ENCODE results near the gene SEZ6L2. TPM values are rescaled to one million over a fixed set of nuclear protein-coding genes. Genes with fewer than 3 reads are reported as not detected.

SEZ6L2 gene
- total and polyA plus RNA-seq, 2 of the 13 experiments (the other 11 are each of a cell fraction or from before 2014, with no cell fraction given) = 14.9 to 16.9 TPM

- FAIRE-seq = no peak
- Histone ChIP-seq H4K20me1 (ENCODE audit: insufficient read depth, low read length) (no peaks in the 10 kb centered on the region), H2AFZ (ENCODE audit: low read length) (no peak overlapping the region), H3K9ac (ENCODE audit: insufficient read depth, low read depth, low read length) (no peak overlapping the region), H3K4me2 (ENCODE audit: low read depth, low read length) (no peak overlapping the region), H3K4me3 (replicated peaks in 1 of 3; ENCODE audit: insufficient read depth in 1 of 3, low read depth in 2 of 3, low read length in 3 of 3) (no peak overlapping the region), H3K27ac (ENCODE audit: extremely low read length, insufficient read depth, low read length) (no peak overlapping the region), H3K9me3 (ENCODE audit: low read length) (no peaks in the 10 kb centered on the region), H3K36me3 (replicated peaks in 1 of 2; ENCODE audit: control insufficient read depth in 1 of 2, insufficient read depth in 2 of 2, low read length in 2 of 2) (no peaks in the 10 kb centered on the region; a peak in 2 of 5 replicates), H3K79me2 (ENCODE audit: insufficient read depth, low read length) (no peaks in the 10 kb centered on the region), H3K27me3 (ENCODE audit: control insufficient read depth in 1 of 2, insufficient read depth in 2 of 2, low read length in 2 of 2) (no peaks in the 10 kb centered on the region), H3K4me1 (ENCODE audit: insufficient read depth, low read length) (peaks cover 19% of the 10 kb centered on the region)
- 94% methylated on average over 14 of the region's 15 CpGs for WGBS (ENCODE audit: low lambda C conversion rate)
- intact Hi-C loops (cut with micrococcal nuclease; ENCODE audit: unreplicated experiment) = no loop called here
- CTCF ChIA-PET (ENCODE audit: low intra/inter-chr PET ratio, low total read pairs) = no interaction called here
- POLR2A ChIA-PET = interaction anchor here (0.6 to 6.2 kb wide), 4 partner anchors 11 to 83 kb away, joined by 3 to 49 read pairs (median 6); partner anchors contain the start of genes ASPHD1, KCTD13, SEZ6L2 and TAOK2
- no TSS peak for BruUV-seq (replicated peaks)
- no peak for TF ChIP-seq ZBTB43 (CRISPR knock-in tag; conservative IDR thresholded peaks at IDR 0.05)
- 0 out of 2 replicates have a peak, but pooled peaks have one; percentile 6 for TF ChIP-seq ZNF263 (CRISPR knock-in tag; IDR thresholded peaks at IDR 0.05)
- no peak for TF ChIP-seq ZBTB44 (CRISPR knock-in tag; IDR thresholded peaks at IDR 0.05)
- no peak for TF ChIP-seq MLX (CRISPR knock-in tag; IDR thresholded peaks at IDR 0.05)
- TF ChIP-seq HNRNPUL1 (IDR thresholded peaks at IDR 0.05; ENCODE audit: low read depth, low read length) = no peak
- 0 out of 2 replicates have a peak, but pooled peaks have one; percentile 1 for TF ChIP-seq MXD3 (CRISPR knock-in tag; IDR thresholded peaks at IDR 0.05)
- peak; percentile 37; the same call in 1 of the 2 replicates for TF ChIP-seq MTA1 (CRISPR knock-in tag; IDR thresholded peaks at IDR 0.05; ENCODE audit: borderline replicate concordance)
- TF ChIP-seq ZFP37 (CRISPR knock-in tag; IDR thresholded peaks at IDR 0.05; ENCODE audit: borderline replicate concordance) = no peak
- DNase-seq (ENCODE audit: low spot score) = no peak
- ATAC-seq = peak; percentile 27
- in situ Hi-C loops (cut with HindIII; ENCODE audit: extremely low pct_ligation_motif_present, low pct_unique_long_range_greater_than_20kb) = no loop called here
These were observed 12.3 kb upstream of the SEZ6L2 start for GRCh38 chr16:29911676-29912010.

All from HepG2 (cell line).